Liver (tissue), 9 donors: Measurements from ENCODE around the gene RPP40. TPM values are rescaled to one million over a fixed set of nuclear protein-coding genes. Genes with fewer than 3 reads are reported as not detected.
"Not testable (repeated sequence)": the region's sequence is repeated elsewhere in the genome, so short reads cannot be mapped to it uniquely, and the experiment has no call there.

Experiments
- DNase-seq: peaks from one replicate; pipeline ENCODE4 v3.0.0-alpha.2; 2017; ENCODE audit warnings: low spot score
- H3K27ac ChIP-seq, 2 donors: one replicate each; pipeline ENCODE4 v1.7.0; 2013; ENCODE audit warnings: inconsistent platforms in 2 of 2, low read length in 2 of 2, control low read depth in 1 of 2, low read depth in 1 of 2, mild to moderate bottlenecking in 1 of 2
- H3K27me3 ChIP-seq, 4 donors: one replicate each; pipeline versions ENCODE4 v1.6.1 to v1.7.0; 2013; ENCODE audit warnings: low read length in 3 of 4, inconsistent platforms in 1 of 4, mild to moderate bottlenecking in 1 of 4, moderate library complexity in 1 of 4; ENCODE audit not compliant: control insufficient read depth in 4 of 4, insufficient read depth in 4 of 4
- H3K36me3 ChIP-seq, 4 donors: one replicate each; pipeline versions ENCODE4 v1.6.1 to v1.7.0; 2013; ENCODE audit warnings: low read length in 3 of 4, mild to moderate bottlenecking in 3 of 4, low read depth in 1 of 4, moderate library complexity in 1 of 4; ENCODE audit not compliant: control insufficient read depth in 4 of 4, insufficient read depth in 3 of 4
- H3K4me1 ChIP-seq, 4 donors: one replicate each; pipeline versions ENCODE4 v1.6.1 to v1.7.0; 2013; ENCODE audit warnings: low read length in 3 of 4, mild to moderate bottlenecking in 3 of 4, moderate library complexity in 1 of 4; ENCODE audit not compliant: control insufficient read depth in 4 of 4, insufficient read depth in 4 of 4
- H3K4me3 ChIP-seq, 3 donors: one replicate each; pipeline versions ENCODE4 v1.6.1 to v1.7.0; 2013; ENCODE audit warnings: low read length in 3 of 3, control low read depth in 1 of 3, low read depth in 1 of 3, mild to moderate bottlenecking in 1 of 3
- H3K9ac ChIP-seq, 2 donors: one replicate each; pipeline ENCODE4 v1.7.0; 2013; ENCODE audit warnings: low read length in 2 of 2, mild to moderate bottlenecking in 2 of 2, moderate library complexity in 2 of 2, control low read depth in 1 of 2, low read depth in 1 of 2
- H3K9me3 ChIP-seq, 4 donors: one replicate each; pipeline versions ENCODE4 v1.6.1 to v1.7.0; 2013; ENCODE audit warnings: low read length in 3 of 4; ENCODE audit not compliant: control insufficient read depth in 4 of 4
- ATF3 ChIP-seq: IDR thresholded peaks from 2 replicates; pipeline ENCODE4 v1.6.1; 2016; ENCODE audit warnings: antibody characterized with exemption
- CTCF ChIP-seq: fragments of 150-350 bp; IDR thresholded peaks from 2 replicates; pipeline ENCODE4 v1.5.1; 2017; ENCODE audit warnings: improper control_type of control experiment, low read depth, low read length; ENCODE audit not compliant: missing input control
- EGR1 ChIP-seq, 2 donors: IDR thresholded peaks; 2 replicates each; pipeline ENCODE4 v1.6.1; 2016 to 2018; ENCODE audit warnings: antibody characterized with exemption in 2 of 2, low read depth in 2 of 2
- FOXA1 ChIP-seq: IDR thresholded peaks from 2 replicates; pipeline ENCODE4 v1.6.1; 2016; ENCODE audit warnings: antibody characterized with exemption
- FOXA2 ChIP-seq: IDR thresholded peaks from 2 replicates; pipeline ENCODE4 v1.6.1; 2016; ENCODE audit warnings: antibody characterized with exemption
- HNF4A ChIP-seq, 2 donors: conservative IDR thresholded peaks; 2 replicates each; pipeline ENCODE4 v1.6.1; 2016; ENCODE audit warnings: antibody characterized with exemption in 2 of 2, mild to moderate bottlenecking in 2 of 2
- HNF4G ChIP-seq: IDR thresholded peaks from 2 replicates; pipeline ENCODE4 v1.6.1; 2016; ENCODE audit warnings: antibody characterized with exemption
- JUND ChIP-seq, 2 donors: IDR thresholded peaks; 2 replicates each; pipeline ENCODE4 v1.6.1; 2016; ENCODE audit warnings: antibody characterized with exemption in 2 of 2
- MAX ChIP-seq: IDR thresholded peaks from 2 replicates; pipeline ENCODE4 v1.6.1; 2016; ENCODE audit warnings: antibody characterized with exemption
- NR2F2 ChIP-seq: IDR thresholded peaks from 2 replicates; pipeline ENCODE4 v1.6.1; 2016; ENCODE audit warnings: antibody characterized with exemption
- RAD21 ChIP-seq, 2 donors: IDR thresholded peaks; 2 replicates each; pipeline ENCODE4 v1.6.1; 2016; ENCODE audit warnings: antibody characterized with exemption in 2 of 2, mild to moderate bottlenecking in 2 of 2
- REST ChIP-seq: IDR thresholded peaks from 2 replicates; pipeline ENCODE4 v1.6.1; 2016; ENCODE audit warnings: antibody characterized with exemption, mild to moderate bottlenecking
- RXRA ChIP-seq, 2 donors: IDR thresholded peaks; 2 replicates each; pipeline ENCODE4 v1.6.1; 2017 to 2018; ENCODE audit warnings: antibody characterized with exemption in 2 of 2, mild to moderate bottlenecking in 1 of 2
- SP1 ChIP-seq: IDR thresholded peaks from 2 replicates; pipeline ENCODE4 v1.6.1; 2018; ENCODE audit warnings: antibody characterized with exemption, mild to moderate bottlenecking
- TAF1 ChIP-seq: conservative IDR thresholded peaks from 2 replicates; pipeline ENCODE4 v1.6.1; 2016; ENCODE audit warnings: antibody characterized with exemption, mild to moderate bottlenecking
- YY1 ChIP-seq: IDR thresholded peaks from 2 replicates; pipeline ENCODE4 v1.6.1; 2016; ENCODE audit warnings: antibody characterized with exemption, mild to moderate bottlenecking
- ZBTB33 ChIP-seq: IDR thresholded peaks from 2 replicates; pipeline ENCODE4 v1.6.1; 2016; ENCODE audit warnings: antibody characterized with exemption
- WGBS: extraction: QIAGEN DNeasy Blood & Tissue Kit; methylation state at CpG from one replicate; pipeline ENCODE4 v1.1.7; 2013; 5-methylcytosine and 5-hydroxymethylcytosine counted together
- polyA plus RNA-seq, 2 donors: library from polyadenylated mRNA; stranded (reverse) in 1 of 2; unstranded in 1 of 2; fragments of 200-250 nt in 1 of 2; fragments of >200 nt in 1 of 2; fragmentation: Nextera tagmentation in 1 of 2; extraction: Ambion mirVana in 1 of 2; gene quantifications; one replicate each; pipeline versions ENCODE4 v1.2.1 to v1.2.3, GENCODE V29; 2013 to 2015
- total RNA-seq, 2 donors: library from RNA; depleted of rRNA; stranded (reverse); fragments of >200 nt; gene quantifications; one replicate each; pipeline ENCODE4 v1.2.3, GENCODE V29; 2014
- donor health status: healthy.
- donor health status: healthy.
- donor health status: healthy.
- donor health status: healthy.
- donor health status: healthy.

Gene RPP40
- total and polyA plus RNA-seq, 4 donors, result 5.4 to 9.5 (median 8.9) TPM

- TF ChIP-seq CTCF (no peak), SP1 (no peak), EGR1 (IDR thresholded peaks at IDR 0.05; ENCODE audit: low read depth in 2 of 2) (no peak), MAX (no peak)
Measured at GRCh38 chr6:5006222-5006621, 2.4 kb upstream of the RPP40 start (continued).

- not testable (repeated sequence) for H3K9ac ChIP-seq, H3K4me1 ChIP-seq, H3K4me3 ChIP-seq, H3K36me3 ChIP-seq, DNase-seq, H3K27ac ChIP-seq, H3K9me3 ChIP-seq, H3K27me3 ChIP-seq
- WGBS, result 97% methylated on average over 5 of the region's 5 CpGs
Measured at GRCh38 chr6:5005038-5005433, 1.2 kb upstream of the RPP40 start.

- TF ChIP-seq EGR1 (IDR thresholded peaks at IDR 0.05; ENCODE audit: low read depth in 2 of 2) (no peak), REST (no peak), JUND (IDR thresholded peaks at IDR 0.05) (no peak), YY1 (no peak), HNF4G (no peak), FOXA1 (no peak), RXRA (IDR thresholded peaks at IDR 0.05) (no peak), ZBTB33 (no peak), SP1 (no peak), TAF1 (no peak), NR2F2 (no peak), CTCF (no peak), HNF4A (conservative IDR thresholded peaks at IDR 0.05) (no peak), RAD21 (IDR thresholded peaks at IDR 0.05) (no peak), MAX (no peak), ATF3 (no peak), FOXA2 (no peak)
- H3K4me1 ChIP-seq, result peaks cover 0 to 9% (median 3%) of the 10 kb centered on the region in 4 donors
- 60% methylated on average over 12 of the region's 12 CpGs for WGBS
- H3K4me3 ChIP-seq, result peak overlapping the region; percentile 76 to 98 (median 89)
- peak overlapping the region; percentile 81 to 83 for H3K27ac ChIP-seq
- no peaks in the 10 kb centered on the region for H3K9me3 ChIP-seq
- peaks cover 0 to 3% (median 3%) of the 10 kb centered on the region in 4 donors for H3K36me3 ChIP-seq
- H3K27me3 ChIP-seq, result no peaks in the 10 kb centered on the region
- peak overlapping the region; percentile 45 to 80 for H3K9ac ChIP-seq
- DNase-seq, result no peak
Measured at GRCh38 chr6:5004373-5005037, 668 bp upstream of the RPP40 start.
